Measurements from ENCODE around the gene CHURC1.
"Not testable (repeated sequence)": the region's sequence is repeated elsewhere in the genome, so short reads cannot be mapped to it uniquely, and the experiment has no call there.

CHURC1 gene

GRCh38 chr14:64880221-64881121, 33.8 kb upstream of the CHURC1 start:
- H3K9me3 Mint-ChIP-seq: no peaks in the 10 kb centered on the region
- H3K27me3 Mint-ChIP-seq (ENCODE audit: low read depth): peaks cover 80% of the 10 kb centered on the region
- H3K4me3 Mint-ChIP-seq: peak overlapping the region; percentile 75
- no peak overlapping the region for H3K27ac Mint-ChIP-seq
- H3K36me3 Mint-ChIP-seq (ENCODE audit: low read depth): no peaks in the 10 kb centered on the region
- H3K4me1 Mint-ChIP-seq (ENCODE audit: low read depth): peaks cover 7% of the 10 kb centered on the region

- H3K4me3 Mint-ChIP-seq: no peak overlapping the region
- no peaks in the 10 kb centered on the region for H3K9me3 Mint-ChIP-seq
- H3K27me3 Mint-ChIP-seq (ENCODE audit: low read depth): peaks cover 73% of the 10 kb centered on the region
- H3K27ac Mint-ChIP-seq: no peak overlapping the region
- peaks cover 7% of the 10 kb centered on the region for H3K4me1 Mint-ChIP-seq (ENCODE audit: low read depth)
- H3K36me3 Mint-ChIP-seq (ENCODE audit: low read depth): no peaks in the 10 kb centered on the region
These were observed 28.7 kb upstream of the CHURC1 start for GRCh38 chr14:64885559-64885958.

GRCh38 chr14:64889352-64889751, 24.9 kb upstream of the CHURC1 start:
- H3K9me3 Mint-ChIP-seq: no peaks in the 10 kb centered on the region
- no peak overlapping the region for H3K4me3 Mint-ChIP-seq
- no peak overlapping the region for H3K27ac Mint-ChIP-seq
- peaks cover 58% of the 10 kb centered on the region for H3K27me3 Mint-ChIP-seq (ENCODE audit: low read depth)
- no peaks in the 10 kb centered on the region for H3K36me3 Mint-ChIP-seq (ENCODE audit: low read depth)
- peaks cover 2% of the 10 kb centered on the region for H3K4me1 Mint-ChIP-seq (ENCODE audit: low read depth)

GRCh38 chr14:64891173-64891838, 22.9 kb upstream of the CHURC1 start:
- Mint-ChIP-seq H3K27ac (no peak overlapping the region), H3K9me3 (no peaks in the 10 kb centered on the region), H3K36me3 (ENCODE audit: low read depth) (no peaks in the 10 kb centered on the region), H3K4me3 (no peak overlapping the region), H3K4me1 (ENCODE audit: low read depth) (peaks cover 2% of the 10 kb centered on the region), H3K27me3 (ENCODE audit: low read depth) (peaks cover 44% of the 10 kb centered on the region)

- Mint-ChIP-seq H3K36me3 (ENCODE audit: low read depth) (no peaks in the 10 kb centered on the region), H3K9me3 (no peaks in the 10 kb centered on the region), H3K4me3 (no peak overlapping the region), H3K4me1 (ENCODE audit: low read depth) (peaks cover 2% of the 10 kb centered on the region), H3K27ac (no peak overlapping the region), H3K27me3 (ENCODE audit: low read depth) (peaks cover 42% of the 10 kb centered on the region)
These were observed 22.3 kb upstream of the CHURC1 start for GRCh38 chr14:64891839-64892375.

- no peaks in the 10 kb centered on the region for H3K9me3 Mint-ChIP-seq
- H3K4me1 Mint-ChIP-seq (ENCODE audit: low read depth): no peaks in the 10 kb centered on the region
- no peak overlapping the region for H3K4me3 Mint-ChIP-seq
- H3K36me3 Mint-ChIP-seq (ENCODE audit: low read depth): no peaks in the 10 kb centered on the region
- no peak overlapping the region for H3K27ac Mint-ChIP-seq
- peaks cover 49% of the 10 kb centered on the region for H3K27me3 Mint-ChIP-seq (ENCODE audit: low read depth)
These were observed 14.3 kb upstream of the CHURC1 start for GRCh38 chr14:64899958-64900357.

GRCh38 chr14:64906022-64906421, 8.2 kb upstream of the CHURC1 start:
- peaks cover 46% of the 10 kb centered on the region for H3K27me3 Mint-ChIP-seq (ENCODE audit: low read depth)
- H3K36me3 Mint-ChIP-seq (ENCODE audit: low read depth): no peaks in the 10 kb centered on the region
- H3K9me3 Mint-ChIP-seq: no peaks in the 10 kb centered on the region
- no peak overlapping the region for H3K27ac Mint-ChIP-seq
- H3K4me3 Mint-ChIP-seq: no peak overlapping the region
- no peaks in the 10 kb centered on the region for H3K4me1 Mint-ChIP-seq (ENCODE audit: low read depth)

GRCh38 chr14:64910847-64911495, 3.3 kb upstream of the CHURC1 start:
- Mint-ChIP-seq H3K4me3 (no peak overlapping the region), H3K36me3 (ENCODE audit: low read depth) (peaks cover 2% of the 10 kb centered on the region), H3K27me3 (ENCODE audit: low read depth) (peaks cover 36% of the 10 kb centered on the region), H3K27ac (no peak overlapping the region), H3K4me1 (ENCODE audit: low read depth) (peaks cover 22% of the 10 kb centered on the region), H3K9me3 (no peaks in the 10 kb centered on the region)

GRCh38 chr14:64912261-64912660, 2.0 kb upstream of the CHURC1 start:
- Mint-ChIP-seq H3K27me3 (ENCODE audit: low read depth) (peaks cover 30% of the 10 kb centered on the region), H3K36me3 (ENCODE audit: low read depth) (peaks cover 2% of the 10 kb centered on the region), H3K27ac (no peak overlapping the region), H3K9me3 (no peaks in the 10 kb centered on the region), H3K4me3 (no peak overlapping the region), H3K4me1 (ENCODE audit: low read depth) (peaks cover 29% of the 10 kb centered on the region)

GRCh38 chr14:64913477-64913876, 778 bp upstream of the CHURC1 start:
- Mint-ChIP-seq H3K27ac (peak overlapping the region; percentile 94), H3K4me3 (peak overlapping the region; percentile 92), H3K27me3 (ENCODE audit: low read depth) (peaks cover 25% of the 10 kb centered on the region)

GRCh38 chr14:64915029-64915424, 772 bp downstream of the CHURC1 start:
- Mint-ChIP-seq H3K36me3 (ENCODE audit: low read depth) (peaks cover 8% of the 10 kb centered on the region), H3K9me3 (no peaks in the 10 kb centered on the region), H3K4me3 (peak overlapping the region; percentile 92), H3K4me1 (ENCODE audit: low read depth) (peaks cover 31% of the 10 kb centered on the region), H3K27me3 (ENCODE audit: low read depth) (peaks cover 19% of the 10 kb centered on the region), H3K27ac (peak overlapping the region; percentile 94)

More at GRCh38 chr14:64913477-64913876, 778 bp upstream of the CHURC1 start:
- H3K36me3 Mint-ChIP-seq (ENCODE audit: low read depth); H3K9me3 Mint-ChIP-seq: not testable (repeated sequence)
- H3K4me1 Mint-ChIP-seq (ENCODE audit: low read depth): peaks cover 29% of the 10 kb centered on the region

GRCh38 chr14:64915797-64916196, 1.5 kb downstream of the CHURC1 start:
- peaks cover 8% of the 10 kb centered on the region for H3K36me3 Mint-ChIP-seq (ENCODE audit: low read depth)
- peak overlapping the region; percentile 94 for H3K27ac Mint-ChIP-seq
- H3K27me3 Mint-ChIP-seq (ENCODE audit: low read depth): peaks cover 15% of the 10 kb centered on the region
- H3K4me1 Mint-ChIP-seq (ENCODE audit: low read depth): peaks cover 35% of the 10 kb centered on the region
- H3K4me3 Mint-ChIP-seq: peak overlapping the region; percentile 92
- H3K9me3 Mint-ChIP-seq: no peaks in the 10 kb centered on the region

GRCh38 chr14:64918216-64918615, 4.0 kb downstream of the CHURC1 start:
- no peaks in the 10 kb centered on the region for H3K27me3 Mint-ChIP-seq (ENCODE audit: low read depth)

GRCh38 chr14:64919215-64919614, 5.0 kb downstream of the CHURC1 start:
- H3K4me3 Mint-ChIP-seq: no peak overlapping the region
- H3K9me3 Mint-ChIP-seq: no peaks in the 10 kb centered on the region
- H3K36me3 Mint-ChIP-seq (ENCODE audit: low read depth): peaks cover 20% of the 10 kb centered on the region
- peaks cover 37% of the 10 kb centered on the region for H3K4me1 Mint-ChIP-seq (ENCODE audit: low read depth)
- no peak overlapping the region for H3K27ac Mint-ChIP-seq
- H3K27me3 Mint-ChIP-seq (ENCODE audit: low read depth): no peaks in the 10 kb centered on the region

More at GRCh38 chr14:64918216-64918615, 4.0 kb downstream of the CHURC1 start:
- Mint-ChIP-seq H3K4me3 (no peak overlapping the region), H3K4me1 (ENCODE audit: low read depth) (peaks cover 39% of the 10 kb centered on the region), H3K36me3 (ENCODE audit: low read depth) (peaks cover 16% of the 10 kb centered on the region), H3K9me3 (no peaks in the 10 kb centered on the region), H3K27ac (no peak overlapping the region)

Measured in T-helper 1 cell treated with Interleukin-12 subunit alpha and Interleukin-12 subunit beta and Interleukin-4 antibody, amounts not matched to agents 30 μg/mL and 1 μg/mL, for 36 hours (primary cell).